GM06990 (cell line): Measurements from ENCODE around the gene C2CD4A.

Source experiments
- DNase-seq: peaks from one replicate; pipeline ENCODE4 v3.0.0-alpha.2; 2011; ENCODE audit not compliant: insufficient read length; ENCODE audit errors: extremely low read depth
- H3K27me3 ChIP-seq: replicated peaks from 2 replicates; pipeline ENCODE4 v1.6.0; 2011; ENCODE audit warnings: low read length; ENCODE audit not compliant: control insufficient read depth, insufficient read depth
- H3K36me3 ChIP-seq: 2 replicates; pipeline ENCODE4 v1.5.1; 2011; ENCODE audit warnings: low read length; ENCODE audit not compliant: control insufficient read depth, insufficient read depth
- H3K4me3 ChIP-seq: replicated peaks from 2 replicates; pipeline ENCODE4 v1.5.1; 2011; ENCODE audit warnings: low read depth, mild to moderate bottlenecking, control low read depth, low read length
- CTCF ChIP-seq: IDR thresholded peaks from 2 replicates; pipeline ENCODE4 v1.5.1; 2011; ENCODE audit warnings: low read length, control low read depth, mild to moderate bottlenecking, inconsistent platforms; ENCODE audit not compliant: insufficient read depth, poor library complexity, severe bottlenecking

The C2CD4A gene

GRCh38 chr15:62051166-62051565 is 15.6 kb upstream of the C2CD4A start:
- Histone ChIP-seq H3K27me3 (no peaks in the 10 kb centered on the region), H3K4me3 (no peak overlapping the region), H3K36me3 (no peaks in the 10 kb centered on the region)
- TF ChIP-seq CTCF, result no peak
- no peak for DNase-seq

GRCh38 chr15:62052713-62053112 is 14.1 kb upstream of the C2CD4A start:
- H3K27me3 ChIP-seq, result no peaks in the 10 kb centered on the region
- no peak for DNase-seq
- no peak overlapping the region for H3K4me3 ChIP-seq
- no peaks in the 10 kb centered on the region; the same call in 1 of the 2 replicates for H3K36me3 ChIP-seq
- no peak for TF ChIP-seq CTCF

- no peak for TF ChIP-seq CTCF
- no peak overlapping the region for H3K4me3 ChIP-seq
- no peak for DNase-seq
- H3K27me3 ChIP-seq, result no peaks in the 10 kb centered on the region
- H3K36me3 ChIP-seq, result no peaks in the 10 kb centered on the region; the same call in 1 of the 2 replicates
Observed at GRCh38 chr15:62053439-62054085, 13.2 kb upstream of the C2CD4A start.

- Histone ChIP-seq H3K36me3 (no peaks in the 10 kb centered on the region; the same call in 1 of the 2 replicates), H3K27me3 (no peaks in the 10 kb centered on the region), H3K4me3 (no peak overlapping the region)
- no peak for TF ChIP-seq CTCF
- no peak for DNase-seq
Observed at GRCh38 chr15:62054979-62055378, 11.8 kb upstream of the C2CD4A start.

- Histone ChIP-seq H3K36me3 (no peaks in the 10 kb centered on the region; the same call in 1 of the 2 replicates), H3K4me3 (no peak overlapping the region), H3K27me3 (no peaks in the 10 kb centered on the region)
- DNase-seq, result no peak
- TF ChIP-seq CTCF, result no peak
Observed at GRCh38 chr15:62057341-62057980, 9.3 kb upstream of the C2CD4A start.
